GM12878 (cell line): ENCODE measurements around the gene CTRB1. TPM values are rescaled to one million over a fixed set of nuclear protein-coding genes. Genes with fewer than 3 reads are reported as not detected.

Experiments used
- ATAC-seq: fragments of 200-7000 bp; cut with Tn5 transposase; 3 replicates; pipeline ENCODE4 v1.9.1; 2020; ENCODE audit warnings: mild to moderate bottlenecking, moderate library complexity
- BruUV-seq: library from RNA; stranded (reverse); fragments of 400-500 nt; replicated peaks from 2 replicates; lab custom pipeline; 2021; lab: Mats Ljungman, UMichigan
- CTCF ChIA-PET: fragments of 300-600 bp; sonication (Branson Sonifier 250); formaldehyde crosslinking; extraction: SDS; loops from one replicate; lab custom pipeline; 2021; ENCODE audit warnings: inconsistent platforms; lab: Yijun Ruan, JAX
- POLR2A ChIA-PET: fragments of 350-600 bp; formaldehyde crosslinking; extraction: SDS; loops from one replicate; lab custom pipeline; 2021; ENCODE audit warnings: inconsistent platforms; lab: Charles Lee
- RAD21 ChIA-PET: fragments of 300-600 bp; sonication (Branson Sonifier 250); formaldehyde crosslinking; loops from one replicate; lab custom pipeline; 2023; ENCODE audit warnings: antibody characterized with exemption; ENCODE audit not compliant: unreplicated experiment; lab: Charles Lee
- SMC1A ChIA-PET: fragments of 300-600 bp; sonication (Branson Sonifier 250); formaldehyde crosslinking; loops from one replicate; lab custom pipeline; 2023; ENCODE audit not compliant: unreplicated experiment, uncharacterized antibody; lab: Charles Lee
- DNase-seq: peaks from one replicate; pipeline ENCODE4 v3.0.0-alpha.2; 2011; ENCODE audit warnings: low read depth, low spot score
- FAIRE-seq: peaks from 3 replicates; lab custom pipeline; 2011; peaks lifted over from hg19 to GRCh38; lab: Jason Lieb, UNC
- H2AFZ ChIP-seq: 2 replicates; pipeline ENCODE4 v1.6.0; 2011; ENCODE audit warnings: low read depth, low read length, control low read depth; ENCODE audit not compliant: control insufficient read depth
- H3K27ac ChIP-seq: 2 replicates; pipeline ENCODE4 v1.5.1; 2011; ENCODE audit warnings: control low read depth; ENCODE audit not compliant: control insufficient read depth, insufficient read depth
- H3K27me3 ChIP-seq, 2 experiments: replicated peaks in 1 of 2; 2 replicates each; pipeline versions ENCODE4 v1.6.0 to v1.6.1; 2011; ENCODE audit warnings: low read length in 1 of 2; ENCODE audit not compliant: control insufficient read depth in 2 of 2, insufficient read depth in 2 of 2
- H3K36me3 ChIP-seq, 2 experiments: 2 replicates each; pipeline ENCODE4 v1.5.1; 2011; ENCODE audit warnings: low read length in 1 of 2; ENCODE audit not compliant: control insufficient read depth in 2 of 2, insufficient read depth in 2 of 2
- H3K4me1 ChIP-seq: 2 replicates; pipeline ENCODE4 v1.6.1; 2011; ENCODE audit warnings: mild to moderate bottlenecking, low read length, moderate library complexity, mixed read lengths; ENCODE audit not compliant: control insufficient read depth, insufficient read depth
- H3K4me2 ChIP-seq: 2 replicates; pipeline ENCODE4 v1.6.0; 2011; ENCODE audit warnings: control low read depth; ENCODE audit not compliant: control insufficient read depth, insufficient read depth
- H3K4me3 ChIP-seq: fragments of 200-600 bp; sonication (generic); 2 replicates; pipeline ENCODE4 v1.5.1; 2016
- H3K79me2 ChIP-seq: 2 replicates; pipeline ENCODE4 v1.6.0; 2011; ENCODE audit warnings: low read length; ENCODE audit not compliant: control insufficient read depth, insufficient read depth
- H3K9ac ChIP-seq: 2 replicates; pipeline ENCODE4 v1.8.0; 2011; ENCODE audit warnings: low read length, control low read depth, mixed read lengths; ENCODE audit not compliant: control insufficient read depth, insufficient read depth
- H3K9me3 ChIP-seq: replicated peaks from 3 replicates; pipeline ENCODE4 v1.5.1; 2011; ENCODE audit warnings: mild to moderate bottlenecking, low read length; ENCODE audit not compliant: control insufficient read depth, insufficient read depth
- H4K20me1 ChIP-seq: 2 replicates; pipeline ENCODE4 v1.6.0; 2011; ENCODE audit not compliant: control insufficient read depth, insufficient read depth
- BCL11A ChIP-seq: IDR thresholded peaks from 2 replicates; pipeline ENCODE4 v1.6.1; 2011; ENCODE audit warnings: low read depth, low read length
- E2F4 ChIP-seq: IDR thresholded peaks from 2 replicates; pipeline ENCODE4 v1.6.1; 2012; ENCODE audit warnings: low read depth, low read length, improper control_type of control experiment
- FOXM1 ChIP-seq: IDR thresholded peaks from 2 replicates; pipeline ENCODE4 v1.6.1; 2012; ENCODE audit warnings: low read depth, mild to moderate bottlenecking, inconsistent platforms, low read length, moderate library complexity
- GABPA ChIP-seq: IDR thresholded peaks from 2 replicates; pipeline ENCODE4 v1.6.1; 2014; ENCODE audit warnings: antibody characterized with exemption, low read depth, mild to moderate bottlenecking, inconsistent platforms
- HDAC6 ChIP-seq: fragments of 200-600 bp; sonication (generic); IDR thresholded peaks from one replicate; pipeline ENCODE4 v1.8.0; 2017; ENCODE audit warnings: antibody characterized with exemption; ENCODE audit not compliant: unreplicated experiment
- PRDM15 ChIP-seq: fragments of 450-650 bp; formaldehyde crosslinking; IDR thresholded peaks from 2 replicates; pipeline ENCODE4 v1.4.0; 2020; ENCODE audit warnings: mild to moderate bottlenecking, moderate library complexity
- RAD21 ChIP-seq: IDR thresholded peaks from 2 replicates; pipeline ENCODE4 v1.6.1; 2011; ENCODE audit warnings: mild to moderate bottlenecking, low read depth, low read length, moderate library complexity; ENCODE audit not compliant: insufficient read depth
- SMAD5 ChIP-seq: IDR thresholded peaks from 2 replicates; pipeline ENCODE4 v1.6.1; 2016; ENCODE audit warnings: antibody characterized with exemption, low read depth
- SP1 ChIP-seq: IDR thresholded peaks from one replicate; pipeline ENCODE4 v1.6.1; 2011; ENCODE audit warnings: low read depth, low read length
- SUZ12 ChIP-seq: fragments of 200-600 bp; sonication (generic); IDR thresholded peaks from one replicate; pipeline ENCODE4 v1.6.1; 2018; ENCODE audit warnings: antibody characterized with exemption, mild to moderate bottlenecking; ENCODE audit not compliant: unreplicated experiment
- ZBED1 ChIP-seq: IDR thresholded peaks from 2 replicates; pipeline ENCODE4 v1.6.1; 2016; ENCODE audit warnings: borderline replicate concordance
- ZNF274 ChIP-seq: IDR thresholded peaks from one replicate; pipeline ENCODE4 v1.8.0; 2011; ENCODE audit not compliant: insufficient read length, insufficient read depth
- ZNF592 ChIP-seq: fragments of 450-650 bp; IDR thresholded peaks from 2 replicates; pipeline ENCODE4 v1.6.1; 2017; ENCODE audit warnings: mild to moderate bottlenecking, moderate library complexity
- WGBS: methylation state at CpG from one replicate; pipeline ENCODE4 v1.1.6; 2016; ENCODE audit warnings: low lambda C conversion rate; ENCODE audit not compliant: insufficient replicate concordance, insufficient coverage; ENCODE audit errors: missing lambda C conversion rate; 5-methylcytosine and 5-hydroxymethylcytosine counted together
- in situ Hi-C: fragments of 300-500 bp; cut with MboI; formaldehyde crosslinking; loops from 9 replicates; pipeline ENCODE4 v1.14.3; 2018; ENCODE audit warnings: mixed read lengths
- intact Hi-C: fragments of 100-400 bp; cut with micrococcal nuclease; formaldehyde crosslinking; loops from one replicate; pipeline ENCODE4 v1.14.2; 2022; ENCODE audit not compliant: unreplicated experiment
- polyA plus RNA-seq, 11 experiments: library from polyadenylated mRNA; depleted of rRNA in 4 of 11; unstranded in 6 of 11; stranded (reverse) in 5 of 11; fragments of >200 nt; fragmentation: Nextera tagmentation in 4 of 11; fragmentation: Illumina TruSeq in 1 of 11; extraction: Ambion mirVana in 4 of 11; extraction: Trizol in 1 of 11; gene quantifications; 1 replicate in 1 of 11; 2 replicates in 10 of 11; pipeline versions ENCODE4 v1.2.1 to v1.2.3, GENCODE V29; 2011 to 2016; ENCODE audit warnings: inconsistent platforms in 2 of 11, missing spikeins in 2 of 11, low read depth in 1 of 11
- total RNA-seq, 4 experiments: library from RNA; depleted of rRNA in 3 of 4; stranded (reverse); fragments of >200 nt in 3 of 4; fragmentation: Illumina TruSeq in 1 of 4; extraction: Trizol in 1 of 4; gene quantifications; 2 replicates each; pipeline versions ENCODE4 v1.2.1 to v1.2.3, GENCODE V29; 2013 to 2021

CTRB1 gene
- total and polyA plus RNA-seq, 10 of the 15 experiments (the other 5 are each of a cell fraction or from before 2014, with no cell fraction given) = 0.28 to 4.4 TPM; not detected in 8

GRCh38 chr16:75256059-75256571 lies 37.3 kb downstream of the CTRB1 start:
- Histone ChIP-seq H3K27me3 (no peaks in the 10 kb centered on the region; a peak in 1 of 4 replicates), H4K20me1 (peaks cover 10% of the 10 kb centered on the region; the same call in 1 of the 2 replicates), H3K79me2 (no peaks in the 10 kb centered on the region), H3K27ac (no peak overlapping the region), H3K4me3 (no peak overlapping the region), H3K9me3 (no peaks in the 10 kb centered on the region), H3K9ac (no peak overlapping the region), H3K36me3 (no peaks in the 10 kb centered on the region), H3K4me1 (peaks cover 6% of the 10 kb centered on the region; the same call in 1 of the 2 replicates), H3K4me2 (no peak overlapping the region), H2AFZ (no peak overlapping the region)
- 65% methylated on average over 12 of the region's 12 CpGs for WGBS
- DNase-seq (no peak), FAIRE-seq (no peak), ATAC-seq (no peak)
- in situ Hi-C loops (no loop called here), intact Hi-C loops (no loop called here)
- ChIA-PET POLR2A (no interaction called here), SMC1A (interaction anchor here (1.3 kb wide), 1 partner anchor 124 kb away, joined by 3 read pairs; no protein-coding TSS in a partner anchor), CTCF (no interaction called here), RAD21 (no interaction called here)
- no TSS peak for BruUV-seq
- TF ChIP-seq ZNF274 = no peak
- no peak for TF ChIP-seq SP1
- TF ChIP-seq HDAC6 = no peak
- no peak for TF ChIP-seq RAD21
- no peak for TF ChIP-seq ZNF592
- TF ChIP-seq FOXM1 = no peak
- TF ChIP-seq PRDM15 (CRISPR knock-in tag) = no peak
- no peak for TF ChIP-seq GABPA
- TF ChIP-seq E2F4 = no peak
- TF ChIP-seq BCL11A = no peak
- TF ChIP-seq ZBED1 = no peak
- no peak for TF ChIP-seq SMAD5
- no peak for TF ChIP-seq SUZ12
